Mesenchymal stem cell (in vitro differentiated cells and primary cell): ENCODE results near the gene DFFA.
"Not testable (repeated sequence)": the region's sequence is repeated elsewhere in the genome, so short reads cannot be mapped to it uniquely, and the experiment has no call there.

Experiments
- DNase-seq: peaks from one replicate; pipeline ENCODE4 v3.0.0-alpha.2; 2013
- H2AFZ ChIP-seq: one replicate; pipeline ENCODE4 v1.6.1; 2013; ENCODE audit warnings: low read depth, mild to moderate bottlenecking, control low read depth, inconsistent platforms, low read length, moderate library complexity
- H2AK5ac ChIP-seq: 2 replicates; pipeline ENCODE4 v1.6.1; 2013; ENCODE audit warnings: low read length, moderate library complexity, mild to moderate bottlenecking, inconsistent platforms; ENCODE audit not compliant: severe bottlenecking
- H2BK120ac ChIP-seq: one replicate; pipeline ENCODE4 v1.6.1; 2013; ENCODE audit warnings: low read depth, mild to moderate bottlenecking, inconsistent platforms, low read length, moderate library complexity
- H2BK12ac ChIP-seq, 2 experiments: one replicate each; pipeline ENCODE4 v1.6.1; 2013; ENCODE audit warnings: inconsistent platforms in 2 of 2, low read length in 2 of 2, mild to moderate bottlenecking in 2 of 2, moderate library complexity in 2 of 2, control low read depth in 1 of 2
- H2BK15ac ChIP-seq: one replicate; pipeline ENCODE4 v1.6.1; 2013; ENCODE audit warnings: mild to moderate bottlenecking, low read depth, inconsistent platforms; ENCODE audit not compliant: poor library complexity, severe bottlenecking
- H2BK5ac ChIP-seq: 2 replicates; pipeline ENCODE4 v1.6.1; 2013; ENCODE audit warnings: low read depth, mild to moderate bottlenecking, low read length, control low read depth, inconsistent platforms; ENCODE audit not compliant: poor library complexity, severe bottlenecking
- H3K14ac ChIP-seq, 2 experiments: one replicate each; pipeline ENCODE4 v1.6.1; 2013; ENCODE audit warnings: inconsistent platforms in 2 of 2, low read length in 2 of 2, control low read depth in 1 of 2, mild to moderate bottlenecking in 1 of 2, moderate library complexity in 1 of 2
- H3K18ac ChIP-seq, 2 experiments: one replicate each; pipeline ENCODE4 v1.6.1; 2013; ENCODE audit warnings: inconsistent platforms in 2 of 2, low read length in 2 of 2, control low read depth in 1 of 2, low read depth in 1 of 2, mild to moderate bottlenecking in 1 of 2
- H3K23ac ChIP-seq, 2 experiments: one replicate each; pipeline ENCODE4 v1.6.1; 2013; ENCODE audit warnings: inconsistent platforms in 2 of 2, low read length in 2 of 2, mild to moderate bottlenecking in 2 of 2, moderate library complexity in 2 of 2, control low read depth in 1 of 2
- H3K27ac ChIP-seq: 2 replicates; pipeline ENCODE4 v1.5.1; 2013; ENCODE audit warnings: mild to moderate bottlenecking, moderate library complexity, low read length, control low read depth, inconsistent platforms; ENCODE audit not compliant: poor library complexity, severe bottlenecking
- H3K27me3 ChIP-seq, 2 experiments: 2 replicates each; pipeline versions ENCODE4 v1.6.1 to v1.7.0; 2013; ENCODE audit warnings: low read length in 2 of 2, mild to moderate bottlenecking in 2 of 2, moderate library complexity in 2 of 2, control low read depth in 1 of 2, inconsistent platforms in 1 of 2; ENCODE audit not compliant: control insufficient read depth in 1 of 2, insufficient read depth in 1 of 2
- H3K36me3 ChIP-seq, 2 experiments: 2 replicates each; pipeline versions ENCODE4 v1.6.1 to v1.7.0; 2013; ENCODE audit warnings: low read length in 2 of 2, control low read depth in 1 of 2, inconsistent platforms in 1 of 2, low read depth in 1 of 2, mild to moderate bottlenecking in 1 of 2; ENCODE audit not compliant: insufficient read depth in 2 of 2, control insufficient read depth in 1 of 2
- H3K4ac ChIP-seq, 2 experiments: one replicate each; pipeline ENCODE4 v1.6.1; 2013; ENCODE audit warnings: inconsistent platforms in 2 of 2, low read length in 2 of 2, mild to moderate bottlenecking in 2 of 2, moderate library complexity in 2 of 2, control low read depth in 1 of 2, low read depth in 1 of 2
- H3K4me1 ChIP-seq: 2 replicates; pipeline ENCODE4 v1.6.1; 2013; ENCODE audit warnings: low read depth, low read length, control low read depth; ENCODE audit not compliant: control insufficient read depth, insufficient read depth
- H3K4me2 ChIP-seq: 2 replicates; pipeline ENCODE4 v1.6.1; 2013; ENCODE audit warnings: low read length, mild to moderate bottlenecking, inconsistent platforms; ENCODE audit not compliant: poor library complexity, severe bottlenecking
- H3K4me3 ChIP-seq, 2 experiments: 2 replicates each; pipeline versions ENCODE4 v1.5.1 to v1.7.0; 2013; ENCODE audit warnings: low read length in 2 of 2, mild to moderate bottlenecking in 2 of 2, control low read depth in 1 of 2, low read depth in 1 of 2; ENCODE audit not compliant: insufficient read depth in 1 of 2
- H3K79me1 ChIP-seq: replicated peaks from 2 replicates; pipeline ENCODE4 v1.6.1; 2013; ENCODE audit warnings: mild to moderate bottlenecking, control low read depth, low read length, inconsistent platforms; ENCODE audit not compliant: poor library complexity, severe bottlenecking
- H3K9ac ChIP-seq: 2 replicates; pipeline ENCODE4 v1.7.0; 2013; ENCODE audit warnings: mild to moderate bottlenecking, low read length, moderate library complexity
- H3K9me3 ChIP-seq: 2 replicates; pipeline ENCODE4 v1.7.0; 2013; ENCODE audit warnings: mild to moderate bottlenecking, low read length; ENCODE audit not compliant: control insufficient read depth
- H4K8ac ChIP-seq: one replicate; pipeline ENCODE4 v1.6.1; 2013; ENCODE audit warnings: inconsistent platforms, mild to moderate bottlenecking, low read length, moderate library complexity
- H4K91ac ChIP-seq: one replicate; pipeline ENCODE4 v1.6.1; 2013; ENCODE audit warnings: mild to moderate bottlenecking, low read length, inconsistent platforms
- WGBS: methylation state at CpG from one replicate; pipeline ENCODE4 v1.1.7; 2013; ENCODE audit warnings: mixed read lengths; 5-methylcytosine and 5-hydroxymethylcytosine counted together

Gene DFFA

DNA sequence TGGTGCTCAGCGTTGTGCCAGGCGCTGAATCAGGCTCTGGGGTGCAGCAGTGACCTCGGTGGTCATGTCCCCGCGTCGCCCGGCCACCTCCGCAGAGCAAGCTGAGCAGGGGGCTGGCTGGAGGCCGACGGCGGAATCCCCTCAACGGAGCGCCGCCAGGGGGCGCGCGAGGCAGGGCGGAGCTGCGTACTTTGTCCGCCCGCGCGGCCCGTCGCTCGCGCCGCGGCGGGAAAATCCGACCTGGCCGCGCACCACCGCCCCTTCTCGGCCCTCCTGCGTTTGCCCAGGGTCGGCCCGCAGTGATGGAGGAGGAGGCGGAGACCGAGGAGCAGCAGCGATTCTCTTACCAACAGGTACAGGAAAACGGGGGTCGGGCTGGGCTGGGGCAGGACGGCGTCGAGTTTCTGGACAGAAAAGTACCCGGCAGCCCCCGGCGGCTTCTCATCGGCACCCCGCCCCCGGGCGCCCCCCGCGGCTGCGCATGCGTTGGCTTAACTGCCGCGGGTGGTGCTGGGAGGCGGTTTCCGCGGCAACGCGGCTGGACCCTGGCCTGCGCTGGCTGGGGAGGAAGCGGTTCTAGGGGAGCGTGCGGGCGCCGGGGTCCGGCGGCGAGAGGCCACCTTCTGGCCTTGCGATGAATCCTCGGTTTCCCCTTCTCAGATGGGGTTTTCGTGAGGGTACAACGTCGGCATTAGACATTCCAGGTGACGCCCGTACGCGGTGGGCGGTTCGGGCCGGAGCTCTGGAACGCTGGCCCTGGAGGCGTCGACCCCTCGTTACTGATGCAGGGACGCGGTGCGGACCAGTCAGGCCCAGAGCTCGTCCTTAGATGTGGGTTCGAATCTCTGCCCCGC is 41.9 kb downstream of the DFFA start, which contains the start of gene CENPS:
TSS of gene CENPS (plus strand) at position 218 of the 854 bp plus-strand sequence. CDS start at position 303, 85 bp downstream.
- peak within 1 kb of the TSS; percentile 86 for H4K91ac ChIP-seq
- H3K27ac ChIP-seq, result peak within 1 kb of the TSS; percentile 75
- no peak within 1 kb of the TSS for H2BK120ac ChIP-seq
- no peaks in the 10 kb centered on the region for H3K27me3 ChIP-seq
- H3K14ac ChIP-seq, result peak within 1 kb of the TSS in 1 of 2 experiments; percentile 73
- H4K8ac ChIP-seq, result peak within 1 kb of the TSS; percentile 95
- H2BK5ac ChIP-seq, result peak within 1 kb of the TSS; percentile 51
- H3K79me1 ChIP-seq, result peaks cover 28% of the 10 kb centered on the region
- peak within 1 kb of the TSS; percentile 86 to 96 for H3K18ac ChIP-seq
- H3K4me2 ChIP-seq, result peak within 1 kb of the TSS; percentile 96
- H2BK15ac ChIP-seq, result peak within 1 kb of the TSS; percentile 69
- H3K4me3 ChIP-seq, result peak within 1 kb of the TSS; percentile 80 to 91
- H2AFZ ChIP-seq, result peak within 1 kb of the TSS; percentile 99
- H2AK5ac ChIP-seq, result no peak within 1 kb of the TSS
- peaks cover 0 to 5% of the 10 kb centered on the region in 2 experiments for H3K36me3 ChIP-seq
- under 1% methylated on average over 76 of the region's 95 CpGs for WGBS
- H2BK12ac ChIP-seq, result peak within 1 kb of the TSS in 1 of 2 experiments; percentile 86
- no peak within 1 kb of the TSS for H3K23ac ChIP-seq
- peak; percentile 93 for DNase-seq
- H3K4me1 ChIP-seq, result peaks cover 14% of the 10 kb centered on the region
- H3K4ac ChIP-seq, result peak within 1 kb of the TSS; percentile 59 to 91
- no peaks in the 10 kb centered on the region for H3K9me3 ChIP-seq
- peak within 1 kb of the TSS; percentile 97 for H3K9ac ChIP-seq

DNA sequence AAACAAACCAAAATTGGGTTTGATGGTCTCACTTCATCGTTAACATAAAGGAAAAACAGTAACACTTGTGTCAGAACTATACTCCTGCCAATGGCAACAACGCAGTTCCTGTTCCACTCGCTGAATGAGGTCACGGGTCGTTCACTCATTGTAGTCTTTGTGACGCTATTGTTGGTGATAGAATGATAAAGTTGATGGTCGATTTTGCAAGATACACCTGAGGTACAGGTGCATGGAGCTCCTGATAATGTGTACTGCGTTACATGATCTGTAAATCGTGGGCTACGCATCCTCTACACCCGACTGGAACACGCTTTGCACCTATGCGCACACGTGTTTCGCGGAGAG is 42.5 kb downstream of the DFFA start:
- H3K36me3 ChIP-seq, result no peaks in the 10 kb centered on the region
- no peak overlapping the region for H2BK15ac ChIP-seq
- peak overlapping the region; percentile 80 for H4K91ac ChIP-seq
- H2BK5ac ChIP-seq, result no peak overlapping the region
- H3K23ac ChIP-seq, result no peak overlapping the region
- peak overlapping the region; percentile 96 for H3K4me2 ChIP-seq
- H2BK12ac ChIP-seq, result no peak overlapping the region
- H3K18ac ChIP-seq, result peak overlapping the region; percentile 61 to 62
- 54% methylated on average over 16 of the region's 16 CpGs for WGBS
- H3K9me3 ChIP-seq, result no peaks in the 10 kb centered on the region
- H3K4me1 ChIP-seq, result peaks cover 14% of the 10 kb centered on the region
- H3K27me3 ChIP-seq, result no peaks in the 10 kb centered on the region
- no peak overlapping the region for H2AK5ac ChIP-seq
- peak overlapping the region in 1 of 2 experiments; percentile 85 for H3K4ac ChIP-seq
- peak overlapping the region; percentile 88 for H2AFZ ChIP-seq
- peak overlapping the region; percentile 80 to 91 for H3K4me3 ChIP-seq
- H3K9ac ChIP-seq, result peak overlapping the region; percentile 97
- H3K14ac ChIP-seq, result peak overlapping the region in 1 of 2 experiments; percentile 53
- DNase-seq, result no peak
- no peak overlapping the region for H3K27ac ChIP-seq
- peak overlapping the region; percentile 95 for H4K8ac ChIP-seq
- H2BK120ac ChIP-seq, result no peak overlapping the region
- peaks cover 23% of the 10 kb centered on the region for H3K79me1 ChIP-seq

DNA sequence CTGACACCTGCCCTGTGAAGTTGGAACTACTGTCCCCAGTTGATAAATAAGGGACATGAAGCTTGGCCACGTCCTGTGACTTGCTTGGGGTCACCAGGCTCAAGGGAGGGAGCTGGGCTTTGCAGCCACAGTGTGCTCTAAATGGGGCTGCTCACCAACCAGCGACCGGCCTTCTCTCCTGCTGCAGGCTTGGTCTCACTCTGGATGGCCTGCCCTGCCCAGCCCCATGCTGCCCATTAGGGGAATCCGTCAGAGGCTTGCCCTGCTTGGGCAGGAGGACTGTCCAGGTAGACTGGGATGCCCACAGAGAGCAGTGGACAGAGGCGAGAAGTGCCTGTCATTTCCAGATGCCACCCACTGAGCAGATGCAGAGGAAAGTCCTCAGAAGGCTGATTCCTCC is 43.3 kb downstream of the DFFA start:
- H4K91ac ChIP-seq, result no peak overlapping the region
- no peak for DNase-seq
- 81% methylated on average over 5 of the region's 5 CpGs for WGBS
- no peak overlapping the region for H2BK120ac ChIP-seq
- H3K4me3 ChIP-seq, result no peak overlapping the region
- no peak overlapping the region for H2BK5ac ChIP-seq
- H3K27me3 ChIP-seq, result no peaks in the 10 kb centered on the region
- H3K27ac ChIP-seq, result no peak overlapping the region
- H4K8ac ChIP-seq, result no peak overlapping the region
- H3K36me3 ChIP-seq, result peaks cover 0 to 2% of the 10 kb centered on the region in 2 experiments
- no peak overlapping the region for H3K4me2 ChIP-seq
- no peak overlapping the region for H2AK5ac ChIP-seq
- H3K79me1 ChIP-seq, result peaks cover 22% of the 10 kb centered on the region
- H3K9me3 ChIP-seq, result no peaks in the 10 kb centered on the region
- no peak overlapping the region for H3K9ac ChIP-seq
- H2BK15ac ChIP-seq, result no peak overlapping the region
- H3K4me1 ChIP-seq, result peaks cover 14% of the 10 kb centered on the region
- H3K14ac ChIP-seq, result no peak overlapping the region
- H3K23ac ChIP-seq, result no peak overlapping the region
- H2BK12ac ChIP-seq, result no peak overlapping the region
- no peak overlapping the region for H2AFZ ChIP-seq
- no peak overlapping the region for H3K18ac ChIP-seq
- H3K4ac ChIP-seq, result peak overlapping the region in 1 of 2 experiments; percentile 5

DNA sequence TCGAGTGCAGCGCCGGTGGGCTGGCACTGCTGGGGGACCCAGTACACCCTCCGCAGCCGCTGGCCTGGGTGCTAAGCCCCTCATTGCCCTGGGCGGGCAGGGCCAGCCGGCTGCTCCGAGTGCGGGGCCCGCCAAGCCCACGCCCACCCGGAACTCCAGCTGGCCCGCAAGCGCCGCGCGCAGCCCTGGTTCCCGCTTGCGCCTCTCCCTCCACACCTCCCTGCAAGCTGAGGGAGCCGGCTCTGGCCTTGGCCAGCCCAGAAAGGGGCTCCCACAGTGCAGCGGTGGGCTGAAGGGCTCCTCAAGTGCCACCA is 45.8 kb downstream of the DFFA start:
- H2BK120ac ChIP-seq, H2BK12ac ChIP-seq, H2AFZ ChIP-seq, H3K4me2 ChIP-seq, DNase-seq, H4K91ac ChIP-seq, H2BK15ac ChIP-seq, H3K27me3 ChIP-seq, H3K18ac ChIP-seq, H3K79me1 ChIP-seq, H3K9ac ChIP-seq, H3K14ac ChIP-seq, H4K8ac ChIP-seq, H3K4ac ChIP-seq, H2AK5ac ChIP-seq, H3K27ac ChIP-seq, H3K23ac ChIP-seq, H3K4me3 ChIP-seq, H3K9me3 ChIP-seq, H2BK5ac ChIP-seq, H3K4me1 ChIP-seq: not testable (repeated sequence)
- H3K36me3 ChIP-seq, result peaks cover 2 to 21% of the 10 kb centered on the region in 2 experiments
- WGBS, result 98% methylated on average over 18 of the region's 21 CpGs
